HepG2 (cell line): Measurements from ENCODE around the gene FAM187B.

Source experiments
- AFF4 ChIP-seq: sonication (generic); formaldehyde crosslinking; IDR thresholded peaks from 2 replicates; pipeline ENCODE4 v1.4.0; 2020; ENCODE audit warnings: missing genetic modification reagents
- CHCHD3 ChIP-seq: sonication (generic); formaldehyde crosslinking; IDR thresholded peaks from 2 replicates; pipeline ENCODE4 v1.8.0; 2022; ENCODE audit warnings: mild to moderate bottlenecking, missing genetic modification reagents, moderate library complexity
- CTCF ChIP-seq: sonication (generic); formaldehyde crosslinking; IDR thresholded peaks from 2 replicates; pipeline ENCODE4 v1.5.0; 2020; ENCODE audit warnings: mild to moderate bottlenecking, missing genetic modification reagents, moderate library complexity
- ESRRA ChIP-seq: sonication (generic); formaldehyde crosslinking; IDR thresholded peaks from 2 replicates; pipeline ENCODE4 v1.5.1; 2020; ENCODE audit warnings: mild to moderate bottlenecking, low read depth, missing genetic modification reagents
- FOXK2 ChIP-seq: fragments of 450-650 bp; IDR thresholded peaks from 2 replicates; pipeline ENCODE4 v1.6.1; 2016
- JUND ChIP-seq: sonication (generic); formaldehyde crosslinking; IDR thresholded peaks from 2 replicates; pipeline ENCODE4 v1.8.0; 2022; ENCODE audit warnings: mild to moderate bottlenecking, missing genetic modification reagents
- KDM1A ChIP-seq: IDR thresholded peaks from 2 replicates; pipeline ENCODE4 v1.6.1; 2016; ENCODE audit warnings: missing compliant biosample characterization
- NFRKB ChIP-seq: fragments of 450-650 bp; IDR thresholded peaks from 2 replicates; pipeline ENCODE4 v1.6.1; 2017
- REST ChIP-seq, 2 experiments: IDR thresholded peaks; 2 replicates each; pipeline ENCODE4 v1.6.1; 2011 to 2012; ENCODE audit warnings: low read length in 2 of 2, borderline replicate concordance in 1 of 2, low read depth in 1 of 2, mild to moderate bottlenecking in 1 of 2, moderate library complexity in 1 of 2
- SNRNP70 ChIP-seq: fragments of 200-400 bp; formaldehyde crosslinking; IDR thresholded peaks from 2 replicates; pipeline ENCODE4 v1.6.1; 2017; ENCODE audit warnings: mild to moderate bottlenecking, low read depth, low read length, moderate library complexity
- ZHX2 ChIP-seq, 2 experiments: sonication (generic) in 1 of 2; formaldehyde crosslinking in 1 of 2; IDR thresholded peaks; 2 replicates each; pipeline versions ENCODE4 v1.6.1 to v1.9.0; 2014 to 2022; ENCODE audit warnings: antibody characterized with exemption in 1 of 2, borderline replicate concordance in 1 of 2, inconsistent platforms in 1 of 2, low read depth in 1 of 2, missing genetic modification reagents in 1 of 2
- ZNF576 ChIP-seq: sonication (generic); formaldehyde crosslinking; IDR thresholded peaks from 2 replicates; pipeline ENCODE4 v1.4.0; 2020; ENCODE audit warnings: mild to moderate bottlenecking, missing genetic modification reagents

GRCh38 chr19:35266520-35267352 lies 38.2 kb upstream of the FAM187B start:
- TF ChIP-seq SNRNP70 (no peak), JUND (CRISPR knock-in tag) (no peak), FOXK2 (no peak), ZHX2 (IDR thresholded peaks at IDR 0.05; ENCODE audit: low read depth) (no peak), ZHX2 (CRISPR knock-in tag; IDR thresholded peaks at IDR 0.05; ENCODE audit: borderline replicate concordance) (no peak), ESRRA (no peak), CTCF (CRISPR knock-in tag) (no peak), ZNF576 (CRISPR knock-in tag) (no peak; the same call in 1 of the 2 replicates), REST (IDR thresholded peaks at IDR 0.05; ENCODE audit: borderline replicate concordance in 1 of 2, low read depth in 1 of 2, low read length in 2 of 2) (no peak), AFF4 (no peak), NFRKB (no peak), CHCHD3 (CRISPR knock-in tag) (no peak), KDM1A (no peak)
